ENCODE measurements around the gene CAPNS1. TPM values are rescaled to one million over a fixed set of nuclear protein-coding genes. Genes with fewer than 3 reads are reported as not detected.

CAPNS1 gene
- total and polyA plus RNA-seq, 8 donors: 479 to 720 (median 589) TPM

DNA sequence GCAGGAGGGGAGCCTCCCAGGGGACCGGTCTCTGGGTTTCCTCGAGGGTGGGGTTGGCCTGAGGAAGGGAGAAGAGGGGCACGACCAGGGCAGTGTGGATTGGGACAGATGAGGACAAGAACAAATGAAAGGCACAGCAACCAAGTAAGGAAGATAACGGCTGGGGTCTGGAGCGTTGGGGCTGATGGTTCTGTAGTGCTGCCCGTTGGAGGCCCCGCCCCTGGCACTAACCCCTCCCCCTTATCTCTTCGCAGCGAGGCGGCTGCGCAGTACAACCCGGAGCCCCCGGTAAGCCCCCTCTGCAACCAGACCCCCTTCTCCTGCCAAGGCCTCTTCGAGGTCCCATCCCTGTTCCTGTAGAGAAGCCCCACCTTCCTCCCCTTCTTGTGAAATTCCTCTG, 2.2 kb downstream of the CAPNS1 start:
- no peaks in the 10 kb centered on the region for H3K9me3 ChIP-seq
- TF ChIP-seq, protein P1, sequence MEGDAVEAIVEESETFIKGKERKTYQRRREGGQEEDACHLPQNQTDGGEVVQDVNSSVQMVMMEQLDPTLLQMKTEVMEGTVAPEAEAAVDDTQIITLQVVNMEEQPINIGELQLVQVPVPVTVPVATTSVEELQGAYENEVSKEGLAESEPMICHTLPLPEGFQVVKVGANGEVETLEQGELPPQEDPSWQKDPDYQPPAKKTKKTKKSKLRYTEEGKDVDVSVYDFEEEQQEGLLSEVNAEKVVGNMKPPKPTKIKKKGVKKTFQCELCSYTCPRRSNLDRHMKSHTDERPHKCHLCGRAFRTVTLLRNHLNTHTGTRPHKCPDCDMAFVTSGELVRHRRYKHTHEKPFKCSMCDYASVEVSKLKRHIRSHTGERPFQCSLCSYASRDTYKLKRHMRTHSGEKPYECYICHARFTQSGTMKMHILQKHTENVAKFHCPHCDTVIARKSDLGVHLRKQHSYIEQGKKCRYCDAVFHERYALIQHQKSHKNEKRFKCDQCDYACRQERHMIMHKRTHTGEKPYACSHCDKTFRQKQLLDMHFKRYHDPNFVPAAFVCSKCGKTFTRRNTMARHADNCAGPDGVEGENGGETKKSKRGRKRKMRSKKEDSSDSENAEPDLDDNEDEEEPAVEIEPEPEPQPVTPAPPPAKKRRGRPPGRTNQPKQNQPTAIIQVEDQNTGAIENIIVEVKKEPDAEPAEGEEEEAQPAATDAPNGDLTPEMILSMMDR (IDR thresholded peaks at IDR 0.05): no peak
- DNase-seq: peak in 1 of 4 donors; percentile 55
- intact Hi-C loops (cut with DNase I): no loop called here
- peaks cover 0 to 55% of the 10 kb centered on the region in 2 donors for H3K36me3 ChIP-seq
- no peak overlapping the region for H3K27ac ChIP-seq
- H3K4me3 ChIP-seq: no peak overlapping the region
- no peaks in the 10 kb centered on the region for H3K27me3 ChIP-seq
- H3K4me1 ChIP-seq: peaks cover under 1 to 35% of the 10 kb centered on the region in 2 donors
- no peak for ATAC-seq

DNA sequence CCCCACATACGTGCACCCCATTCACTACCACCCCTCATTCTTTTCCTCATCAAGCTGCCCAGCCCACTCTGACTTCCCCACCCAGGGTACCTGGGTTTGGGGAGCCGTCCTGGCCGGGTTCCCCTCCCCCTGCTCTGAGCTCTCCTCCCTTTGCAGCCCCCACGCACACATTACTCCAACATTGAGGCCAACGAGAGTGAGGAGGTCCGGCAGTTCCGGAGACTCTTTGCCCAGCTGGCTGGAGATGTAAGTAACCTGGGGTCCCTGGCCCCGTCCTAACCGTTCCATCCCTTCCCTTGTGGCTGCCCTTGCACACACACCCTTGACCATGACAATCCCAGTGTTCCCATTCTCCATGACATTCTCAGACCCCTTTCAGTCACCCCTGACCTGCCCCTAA, 2.6 kb downstream of the CAPNS1 start:
- Histone ChIP-seq H3K4me1 (peaks cover 0 to 30% of the 10 kb centered on the region in 2 donors), H3K36me3 (peaks cover 0 to 59% of the 10 kb centered on the region in 2 donors), H3K27ac (no peak overlapping the region), H3K27me3 (no peaks in the 10 kb centered on the region), H3K4me3 (no peak overlapping the region), H3K9me3 (no peaks in the 10 kb centered on the region)
- ATAC-seq: no peak
- peak in 1 of 4 donors; percentile 31 for DNase-seq
- TF ChIP-seq, protein P1 (IDR thresholded peaks at IDR 0.05): no peak
- intact Hi-C loops (cut with DNase I): no loop called here

DNA sequence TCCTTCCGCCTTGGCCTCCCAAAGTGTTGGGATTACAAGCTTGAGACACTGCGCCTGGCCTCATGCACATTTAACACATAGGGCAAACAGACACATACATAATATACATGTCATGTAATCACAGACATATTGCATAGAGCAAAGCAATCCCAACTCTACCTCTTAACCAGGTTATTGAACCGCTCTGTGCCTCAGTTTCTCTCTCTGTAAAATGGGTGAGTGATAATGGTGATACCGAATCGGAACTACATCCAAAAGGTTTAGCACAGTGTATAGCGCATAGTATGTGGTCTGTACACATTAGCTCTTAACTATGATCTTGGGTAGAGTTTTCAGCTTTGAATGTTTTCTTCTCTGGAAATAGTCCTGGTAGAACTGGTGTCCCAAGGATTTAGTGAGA, 4.8 kb downstream of the CAPNS1 start:
- intact Hi-C loops (cut with DNase I): no loop called here
- ATAC-seq: no peak
- H3K27me3 ChIP-seq: no peaks in the 10 kb centered on the region

DNA sequence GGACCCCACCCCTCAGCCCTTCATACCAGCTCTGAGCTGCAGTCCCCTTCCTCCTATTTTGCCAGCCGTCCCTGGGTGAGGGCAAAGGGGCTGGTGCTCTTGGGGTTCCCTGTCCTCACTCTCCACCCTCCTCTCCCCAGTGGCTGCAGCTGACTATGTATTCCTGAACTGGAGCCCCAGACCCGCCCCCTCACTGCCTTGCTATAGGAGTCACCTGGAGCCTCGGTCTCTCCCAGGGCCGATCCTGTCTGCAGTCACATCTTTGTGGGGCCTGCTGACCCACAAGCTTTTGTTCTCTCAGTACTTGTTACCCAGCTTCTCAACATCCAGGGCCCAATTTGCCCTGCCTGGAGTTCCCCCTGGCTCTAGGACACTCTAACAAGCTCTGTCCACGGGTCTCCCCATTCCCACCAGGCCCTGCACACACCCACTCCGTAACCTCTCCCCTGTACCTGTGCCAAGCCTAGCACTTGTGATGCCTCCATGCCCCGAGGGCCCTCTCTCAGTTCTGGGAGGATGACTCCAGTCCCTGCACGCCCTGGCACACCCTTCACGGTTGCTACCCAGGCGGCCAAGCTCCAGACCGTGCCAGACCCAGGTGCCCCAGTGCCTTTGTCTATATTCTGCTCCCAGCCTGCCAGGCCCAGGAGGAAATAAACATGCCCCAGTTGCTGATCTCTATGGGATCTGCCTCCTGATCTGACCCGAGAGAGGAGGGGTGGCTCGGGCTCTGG, 10.0 kb downstream of the CAPNS1 start:
- Histone ChIP-seq H3K36me3 (peaks cover 0 to 78% of the 10 kb centered on the region in 2 donors), H3K4me1 (peaks cover 0 to 22% of the 10 kb centered on the region in 2 donors), H3K9me3 (no peaks in the 10 kb centered on the region), H3K27me3 (no peaks in the 10 kb centered on the region), H3K4me3 (no peak overlapping the region), H3K27ac (peak overlapping the region in 1 of 2 donors; percentile 13)
- no peak for ATAC-seq
- peak in 1 of 4 donors; percentile 55 for DNase-seq
- TF ChIP-seq, protein P1 (IDR thresholded peaks at IDR 0.05): no peak
- intact Hi-C loops (cut with DNase I): no loop called here

More for the DNA sequence above, 4.8 kb downstream of the CAPNS1 start:
- H3K4me3 ChIP-seq: no peak overlapping the region
- TF ChIP-seq, protein P1 (IDR thresholded peaks at IDR 0.05): no peak
- H3K9me3 ChIP-seq: no peaks in the 10 kb centered on the region
- peak in 1 of 4 donors; percentile 3 for DNase-seq
- no peak overlapping the region for H3K27ac ChIP-seq
- H3K4me1 ChIP-seq: peaks cover 0 to 16% of the 10 kb centered on the region in 2 donors
- peaks cover 0 to 81% of the 10 kb centered on the region in 2 donors for H3K36me3 ChIP-seq

DNA sequence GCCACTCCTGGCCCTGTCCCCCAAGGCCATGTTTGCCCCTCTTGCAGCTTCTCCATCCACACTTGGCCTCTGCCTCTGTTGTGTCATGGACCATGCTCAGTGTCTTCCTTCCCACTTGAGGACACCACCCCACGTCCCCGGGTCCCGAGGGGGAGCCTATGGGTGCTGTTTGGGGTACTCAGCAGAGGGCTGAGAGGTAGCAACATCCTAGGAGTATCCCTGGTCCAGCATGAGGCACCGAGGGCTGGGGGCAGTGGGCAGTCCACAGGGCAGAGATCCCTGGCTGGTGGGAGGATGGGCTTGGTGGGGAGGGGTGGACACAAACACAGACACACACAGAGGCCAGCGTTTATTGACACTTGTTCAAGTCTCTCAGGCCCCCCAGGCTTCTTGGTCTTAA, 10.7 kb downstream of the CAPNS1 start:
- H3K9me3 ChIP-seq: no peaks in the 10 kb centered on the region
- intact Hi-C loops (cut with DNase I): no loop called here
- TF ChIP-seq, protein P1 (IDR thresholded peaks at IDR 0.05): no peak
- H3K4me1 ChIP-seq: peaks cover 0 to 22% of the 10 kb centered on the region in 2 donors
- H3K36me3 ChIP-seq: peaks cover 0 to 71% of the 10 kb centered on the region in 2 donors
- H3K4me3 ChIP-seq: no peak overlapping the region
- H3K27me3 ChIP-seq: no peaks in the 10 kb centered on the region
- ATAC-seq (no peak), DNase-seq (peak in 1 of 4 donors; percentile 52)
- peak overlapping the region; percentile 86 to 92 for H3K27ac ChIP-seq

Data from left lung (tissue), 10 donors.